ENCODE results near the gene DAGLA.

- TF ChIP-seq CTCF (IDR thresholded peaks at IDR 0.05) (no peak), POLR2A (IDR thresholded peaks at IDR 0.05) (no peak)
Observed at GRCh38 chr11:61710019-61710418, 29.8 kb downstream of the DAGLA start.

Data from tibial nerve (tissue), 3 donors.